WERI-Rb-1 (cell line): Measurements from ENCODE around the gene SLC29A3.
A peak's percentile ranks its signal among the peaks of the same experiment; 100 is the strongest.

ENCODE experiments used
- DNase-seq: peaks from one replicate; pipeline ENCODE4 v3.0.0-alpha.2; 2020
- H3K27ac ChIP-seq: fragments of 250-450 bp; sonication (Bioruptor Pico); 2 replicates; pipeline ENCODE4 v1.5.1; 2020; ENCODE audit warnings: mild to moderate bottlenecking, moderate library complexity
- H3K27me3 ChIP-seq: fragments of 250-450 bp; sonication (Bioruptor Pico); 2 replicates; pipeline ENCODE4 v1.5.1; 2021; ENCODE audit warnings: mild to moderate bottlenecking, low read depth, moderate library complexity; ENCODE audit not compliant: insufficient read depth, severe bottlenecking
- H3K36me3 ChIP-seq: fragments of 250-450 bp; sonication (Bioruptor Pico); 2 replicates; pipeline ENCODE4 v1.5.1; 2020; ENCODE audit warnings: mild to moderate bottlenecking, moderate library complexity
- H3K4me3 ChIP-seq: 2 replicates; pipeline ENCODE4 v1.5.1; 2011; ENCODE audit warnings: low read depth, mild to moderate bottlenecking, control low read depth, low read length
- H3K9me3 ChIP-seq: fragments of 250-450 bp; sonication (Bioruptor Pico); 2 replicates; pipeline ENCODE4 v1.5.1; 2021; ENCODE audit warnings: mild to moderate bottlenecking, moderate library complexity; ENCODE audit not compliant: severe bottlenecking
- TF ChIP-seq, protein P1 (sequence below): IDR thresholded peaks from 2 replicates; pipeline ENCODE4 v1.5.1; 2011; ENCODE audit warnings: low read depth, mild to moderate bottlenecking, control low read depth, inconsistent platforms, low read length

SLC29A3 gene

DNA sequence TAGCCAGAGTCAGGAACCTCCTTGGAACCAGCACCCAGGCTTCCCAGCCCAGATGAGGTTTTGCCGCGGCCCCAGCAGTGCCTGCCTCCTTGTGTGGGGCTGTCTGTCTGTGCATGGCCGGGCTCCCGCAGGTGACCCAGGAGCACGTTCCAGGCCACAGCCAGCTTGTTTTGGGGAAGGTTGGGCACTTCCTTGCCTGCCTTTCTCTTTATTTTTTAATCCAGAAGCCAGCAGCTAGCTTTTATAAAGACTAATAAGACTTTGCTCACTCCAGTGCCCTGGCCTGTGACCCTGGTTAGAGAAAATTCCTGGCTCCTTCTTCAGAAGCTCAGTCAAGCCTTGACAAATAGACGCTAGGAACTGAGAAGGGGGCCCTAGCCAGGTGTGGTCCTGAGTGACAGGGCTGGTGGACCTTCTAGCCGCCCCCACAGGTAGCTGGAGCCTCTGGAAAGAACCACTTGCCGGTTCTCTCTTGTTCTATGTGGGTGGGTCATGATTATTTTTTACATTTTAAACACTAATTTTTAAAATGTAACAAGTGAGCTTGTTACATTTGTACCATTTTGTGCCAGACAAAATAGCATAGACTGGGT lies 837 bp downstream of the SLC29A3 start:
- no peak for DNase-seq
- peak overlapping the region; percentile 87 for H3K4me3 ChIP-seq
- TF ChIP-seq, protein P1, sequence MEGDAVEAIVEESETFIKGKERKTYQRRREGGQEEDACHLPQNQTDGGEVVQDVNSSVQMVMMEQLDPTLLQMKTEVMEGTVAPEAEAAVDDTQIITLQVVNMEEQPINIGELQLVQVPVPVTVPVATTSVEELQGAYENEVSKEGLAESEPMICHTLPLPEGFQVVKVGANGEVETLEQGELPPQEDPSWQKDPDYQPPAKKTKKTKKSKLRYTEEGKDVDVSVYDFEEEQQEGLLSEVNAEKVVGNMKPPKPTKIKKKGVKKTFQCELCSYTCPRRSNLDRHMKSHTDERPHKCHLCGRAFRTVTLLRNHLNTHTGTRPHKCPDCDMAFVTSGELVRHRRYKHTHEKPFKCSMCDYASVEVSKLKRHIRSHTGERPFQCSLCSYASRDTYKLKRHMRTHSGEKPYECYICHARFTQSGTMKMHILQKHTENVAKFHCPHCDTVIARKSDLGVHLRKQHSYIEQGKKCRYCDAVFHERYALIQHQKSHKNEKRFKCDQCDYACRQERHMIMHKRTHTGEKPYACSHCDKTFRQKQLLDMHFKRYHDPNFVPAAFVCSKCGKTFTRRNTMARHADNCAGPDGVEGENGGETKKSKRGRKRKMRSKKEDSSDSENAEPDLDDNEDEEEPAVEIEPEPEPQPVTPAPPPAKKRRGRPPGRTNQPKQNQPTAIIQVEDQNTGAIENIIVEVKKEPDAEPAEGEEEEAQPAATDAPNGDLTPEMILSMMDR = no peak
- H3K27me3 ChIP-seq = no peaks in the 10 kb centered on the region
- H3K9me3 ChIP-seq = no peaks in the 10 kb centered on the region
- H3K36me3 ChIP-seq = peaks cover 24% of the 10 kb centered on the region
- peak overlapping the region; percentile 89 for H3K27ac ChIP-seq

DNA sequence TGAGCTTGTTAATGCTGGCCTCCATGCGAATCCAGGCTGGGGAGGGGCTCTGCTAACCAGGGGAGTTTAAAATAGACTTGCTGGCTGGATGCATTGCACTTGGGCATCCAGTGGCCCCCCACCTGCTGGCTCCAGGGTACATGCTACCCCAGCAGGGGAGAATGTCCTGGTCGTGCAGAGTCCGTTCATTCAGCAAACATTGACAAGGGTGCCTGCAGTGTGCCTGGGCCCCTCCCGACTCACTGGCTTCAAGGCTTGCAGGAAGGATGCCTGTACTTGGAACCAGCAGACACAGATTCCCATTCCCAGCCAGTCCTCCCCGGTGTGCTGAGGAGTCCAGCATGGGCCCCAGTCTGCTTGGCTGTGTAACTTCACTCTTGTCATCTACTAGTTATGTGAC lies 1.5 kb downstream of the SLC29A3 start:
- H3K27ac ChIP-seq = peak overlapping the region; percentile 89
- H3K27me3 ChIP-seq = no peaks in the 10 kb centered on the region
- H3K4me3 ChIP-seq = peak overlapping the region; percentile 87
- H3K9me3 ChIP-seq = no peaks in the 10 kb centered on the region
- TF ChIP-seq, protein P1 = no peak
- DNase-seq = no peak
- peaks cover 31% of the 10 kb centered on the region for H3K36me3 ChIP-seq

DNA sequence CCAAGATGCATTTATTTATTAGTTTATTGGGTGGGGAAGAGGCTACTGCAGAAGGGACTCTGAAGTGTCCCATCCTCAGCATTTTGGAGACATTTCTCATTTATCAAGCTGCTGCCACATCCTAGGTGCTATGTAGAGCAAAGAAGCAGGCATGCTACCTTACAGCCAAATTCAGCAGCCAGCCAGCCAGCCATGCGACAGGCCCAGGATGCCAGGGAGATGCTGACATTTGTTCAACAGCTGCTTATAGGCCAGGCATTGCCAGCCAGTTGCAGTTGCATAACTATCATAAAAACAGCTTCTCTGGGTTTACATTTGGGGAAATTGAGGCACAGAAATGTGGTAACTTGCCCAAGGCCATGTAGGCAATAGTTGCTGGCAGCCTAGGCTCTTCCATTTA lies 2.3 kb downstream of the SLC29A3 start:
- no peak for DNase-seq
- H3K36me3 ChIP-seq = peaks cover 39% of the 10 kb centered on the region
- H3K27me3 ChIP-seq = no peaks in the 10 kb centered on the region
- H3K27ac ChIP-seq = no peak overlapping the region; the same call in 1 of the 2 replicates
- H3K4me3 ChIP-seq = no peak overlapping the region
- TF ChIP-seq, protein P1 = no peak
- no peaks in the 10 kb centered on the region for H3K9me3 ChIP-seq

DNA sequence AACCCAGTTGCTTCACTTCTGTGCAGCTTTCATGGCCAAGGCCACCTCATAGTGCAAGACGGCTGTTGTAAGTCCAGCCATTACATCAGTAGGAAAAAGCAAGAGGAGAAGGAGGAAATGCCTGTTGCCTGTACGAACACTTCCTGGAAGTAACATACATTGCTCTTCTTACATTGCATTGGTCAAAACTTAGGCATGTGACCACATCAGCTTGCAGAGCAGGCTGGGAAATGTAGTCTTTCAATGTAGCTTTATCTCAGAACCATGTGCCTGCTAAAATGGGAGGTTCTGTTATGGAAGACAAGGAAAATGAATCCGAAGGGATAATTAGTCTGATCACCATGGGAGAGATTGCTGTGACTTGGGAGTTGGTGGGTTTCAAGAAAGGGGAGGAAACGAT lies 4.3 kb downstream of the SLC29A3 start:
- Histone ChIP-seq H3K9me3 (no peaks in the 10 kb centered on the region), H3K4me3 (no peak overlapping the region), H3K27ac (no peak overlapping the region), H3K36me3 (peaks cover 60% of the 10 kb centered on the region), H3K27me3 (no peaks in the 10 kb centered on the region)
- TF ChIP-seq, protein P1 = no peak
- DNase-seq = peak; percentile 42

DNA sequence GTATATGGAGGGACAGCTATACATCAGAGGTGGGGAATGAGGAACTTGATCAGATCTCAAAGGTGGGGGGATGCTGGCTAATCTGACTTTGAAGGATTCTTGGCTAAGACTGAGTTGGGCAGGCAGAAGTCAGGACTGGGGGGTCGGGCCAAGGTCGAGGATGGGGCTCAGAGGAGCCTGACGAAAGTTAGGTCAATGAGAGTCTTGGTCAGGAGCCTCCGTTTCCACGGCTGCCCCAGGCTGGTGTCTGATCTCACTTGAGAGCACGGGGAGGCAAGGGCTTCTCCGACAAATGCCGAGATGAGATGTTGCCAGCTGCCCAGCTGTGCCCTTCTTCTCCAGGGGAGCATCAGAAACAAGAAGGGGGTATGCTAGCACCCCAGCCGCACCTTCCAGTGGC lies 5.7 kb downstream of the SLC29A3 start:
- DNase-seq = no peak
- TF ChIP-seq, protein P1 = no peak
- Histone ChIP-seq H3K9me3 (no peaks in the 10 kb centered on the region), H3K27me3 (no peaks in the 10 kb centered on the region), H3K36me3 (peaks cover 73% of the 10 kb centered on the region), H3K4me3 (no peak overlapping the region), H3K27ac (no peak overlapping the region)

DNA sequence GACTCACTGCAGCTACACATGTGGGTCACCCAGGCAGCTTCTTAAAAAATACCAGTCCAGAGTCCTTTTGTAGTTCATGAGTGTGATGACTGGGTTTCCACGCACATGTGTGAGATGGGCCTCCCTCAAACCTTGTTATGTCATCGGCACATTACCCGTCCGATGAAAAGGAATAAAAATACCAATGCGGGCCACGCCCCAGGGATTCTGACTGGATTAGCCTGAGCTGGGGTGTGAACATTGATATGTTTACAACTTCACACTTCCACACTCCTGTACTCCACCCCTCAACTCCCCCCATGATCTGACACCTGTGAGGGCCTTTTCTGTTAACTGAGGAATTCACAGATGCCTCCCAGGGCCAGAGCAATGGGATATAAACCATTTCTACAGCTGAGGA lies 6.2 kb downstream of the SLC29A3 start:
- Histone ChIP-seq H3K27ac (peak overlapping the region; percentile 6; the same call in 1 of the 2 replicates), H3K4me3 (no peak overlapping the region), H3K9me3 (no peaks in the 10 kb centered on the region), H3K36me3 (peaks cover 78% of the 10 kb centered on the region), H3K27me3 (no peaks in the 10 kb centered on the region)
- TF ChIP-seq, protein P1 = no peak
- no peak for DNase-seq
